Loucy (cell line): Measurements from ENCODE around the gene NECAB3.

Source experiments
- H2AFZ ChIP-seq: fragments of 200-600 bp; sonication (generic); 2 replicates; pipeline ENCODE4 v1.6.0; 2016; ENCODE audit warnings: antibody characterized with exemption, mild to moderate bottlenecking, low read length, moderate library complexity
- H3F3A ChIP-seq: fragments of 200-600 bp; 2 replicates; pipeline ENCODE4 v1.6.0; 2016; ENCODE audit warnings: antibody characterized with exemption, low read depth, mild to moderate bottlenecking
- H3K27me3 ChIP-seq: fragments of 200-600 bp; sonication (generic); 2 replicates; pipeline ENCODE4 v1.6.1; 2014; ENCODE audit warnings: low read length, mild to moderate bottlenecking; ENCODE audit not compliant: insufficient read depth, poor library complexity, severe bottlenecking
- H3K36me3 ChIP-seq: fragments of 200-600 bp; sonication (generic); 2 replicates; pipeline ENCODE4 v1.6.1; 2016; ENCODE audit warnings: low read length; ENCODE audit not compliant: insufficient read depth
- H3K4me1 ChIP-seq: fragments of 200-600 bp; sonication (generic); 2 replicates; pipeline ENCODE4 v1.5.1; 2014; ENCODE audit warnings: low read length, mild to moderate bottlenecking; ENCODE audit not compliant: insufficient read depth, poor library complexity, severe bottlenecking
- H3K4me2 ChIP-seq: fragments of 200-600 bp; sonication (generic); 2 replicates; pipeline ENCODE4 v1.6.0; 2014; ENCODE audit warnings: antibody characterized with exemption, low read length, low read depth, mild to moderate bottlenecking; ENCODE audit not compliant: poor library complexity, severe bottlenecking
- H3K4me3 ChIP-seq: fragments of 200-600 bp; sonication (generic); 2 replicates; pipeline ENCODE4 v1.5.1; 2014; ENCODE audit warnings: low read length, mild to moderate bottlenecking, mixed read lengths; ENCODE audit not compliant: poor library complexity, severe bottlenecking
- H3K79me2 ChIP-seq: fragments of 200-600 bp; sonication (generic); 2 replicates; pipeline ENCODE4 v1.6.1; 2014; ENCODE audit warnings: low read length; ENCODE audit not compliant: insufficient read depth
- H3K9ac ChIP-seq: fragments of 200-600 bp; sonication (generic); 2 replicates; pipeline ENCODE4 v1.6.0; 2014; ENCODE audit warnings: mild to moderate bottlenecking, low read depth, low read length, moderate library complexity; ENCODE audit not compliant: poor library complexity, severe bottlenecking
- H3K9me2 ChIP-seq: fragments of 200-600 bp; sonication (generic); replicated peaks from 2 replicates; pipeline ENCODE4 v1.6.1; 2016; ENCODE audit warnings: low read depth, low read length, mixed read lengths
- H3K9me3 ChIP-seq: fragments of 200-600 bp; sonication (generic); 2 replicates; pipeline ENCODE4 v1.6.1; 2014; ENCODE audit warnings: mild to moderate bottlenecking, antibody characterized with exemption, low read length, low read depth; ENCODE audit not compliant: insufficient read depth
- H4K20me1 ChIP-seq: fragments of 200-600 bp; sonication (generic); 2 replicates; pipeline ENCODE4 v1.6.0; 2014; ENCODE audit warnings: antibody characterized with exemption, low read length, mild to moderate bottlenecking; ENCODE audit not compliant: insufficient read depth, poor library complexity, severe bottlenecking
- CTCF ChIP-seq: fragments of 200-600 bp; sonication (generic); conservative IDR thresholded peaks from 2 replicates; pipeline ENCODE4 v1.5.1; 2014; ENCODE audit warnings: mild to moderate bottlenecking, antibody characterized with exemption, low read length
- EZH2phosphoT487 ChIP-seq: fragments of 200-600 bp; IDR thresholded peaks from 2 replicates; pipeline ENCODE4 v1.6.1; 2018; ENCODE audit warnings: antibody characterized with exemption, mild to moderate bottlenecking, moderate library complexity, borderline replicate concordance

The NECAB3 gene

GRCh38 chr20:33681288-33681687 is 7.1 kb upstream of the NECAB3 start:
- H3F3A ChIP-seq, result no peaks in the 10 kb centered on the region
- H2AFZ ChIP-seq, result no peak overlapping the region
- no peak for TF ChIP-seq CTCF
- TF ChIP-seq EZH2phosphoT487, result no peak
- no peak overlapping the region for H3K4me3 ChIP-seq
- H3K27me3 ChIP-seq, result no peaks in the 10 kb centered on the region
- H3K9me3 ChIP-seq, result no peaks in the 10 kb centered on the region
- H3K9ac ChIP-seq, result no peak overlapping the region
- peaks cover 29% of the 10 kb centered on the region for H3K4me1 ChIP-seq
- H3K36me3 ChIP-seq, result peaks cover 38% of the 10 kb centered on the region; the same call in 1 of the 2 replicates
- H3K9me2 ChIP-seq, result no peaks in the 10 kb centered on the region
- H3K4me2 ChIP-seq, result peak overlapping the region; percentile 4
- H3K79me2 ChIP-seq, result peaks cover 57% of the 10 kb centered on the region
- peaks cover 42% of the 10 kb centered on the region for H4K20me1 ChIP-seq

GRCh38 chr20:33680686-33681085 is 6.5 kb upstream of the NECAB3 start:
- no peak overlapping the region for H3K9ac ChIP-seq
- H3K4me2 ChIP-seq, result peak overlapping the region; percentile 4
- no peaks in the 10 kb centered on the region for H3F3A ChIP-seq
- no peak overlapping the region for H2AFZ ChIP-seq
- H3K4me3 ChIP-seq, result no peak overlapping the region
- no peaks in the 10 kb centered on the region for H3K27me3 ChIP-seq
- H3K4me1 ChIP-seq, result peaks cover 29% of the 10 kb centered on the region
- no peaks in the 10 kb centered on the region for H3K9me3 ChIP-seq
- peaks cover 56% of the 10 kb centered on the region for H3K79me2 ChIP-seq
- H3K36me3 ChIP-seq, result peaks cover 40% of the 10 kb centered on the region; the same call in 1 of the 2 replicates
- H3K9me2 ChIP-seq, result no peaks in the 10 kb centered on the region
- H4K20me1 ChIP-seq, result peaks cover 42% of the 10 kb centered on the region
- TF ChIP-seq CTCF (no peak), EZH2phosphoT487 (no peak)

GRCh38 chr20:33679758-33680485 is 5.7 kb upstream of the NECAB3 start:
- Histone ChIP-seq H3F3A (no peaks in the 10 kb centered on the region), H3K27me3 (no peaks in the 10 kb centered on the region), H3K4me2 (no peak overlapping the region), H3K9me3 (no peaks in the 10 kb centered on the region), H3K36me3 (peaks cover 40% of the 10 kb centered on the region; the same call in 1 of the 2 replicates), H2AFZ (no peak overlapping the region), H3K79me2 (peaks cover 49% of the 10 kb centered on the region), H3K4me1 (peaks cover 27% of the 10 kb centered on the region), H3K9ac (no peak overlapping the region), H3K9me2 (no peaks in the 10 kb centered on the region), H4K20me1 (peaks cover 39% of the 10 kb centered on the region), H3K4me3 (no peak overlapping the region)
- TF ChIP-seq CTCF (no peak), EZH2phosphoT487 (no peak)
